ENCODE results near the gene LRIG2. TPM values are rescaled to one million over a fixed set of nuclear protein-coding genes. Genes with fewer than 3 reads are reported as not detected.

The LRIG2 gene
- total and polyA plus RNA-seq, 2 of the 4 experiments (the other 2 are of a cell fraction): 4.3 to 9.0 TPM

GRCh38 chr1:113091988-113092594 is 19.1 kb downstream of the LRIG2 start:
- Histone ChIP-seq H3K27ac (ENCODE audit: insufficient read depth, low read length) (peak overlapping the region; percentile 33; the same call in 1 of the 2 replicates), H2BK15ac (ENCODE audit: low read depth, low read length) (no peak overlapping the region), H2AK5ac (ENCODE audit: low read depth, low read length) (no peak overlapping the region), H3K14ac (replicated peaks; ENCODE audit: low read depth, low read length) (no peak overlapping the region), H3K4me3 (ENCODE audit: insufficient read depth, low read depth, low read length) (no peak overlapping the region), H3K9ac (ENCODE audit: low read depth, low read length) (no peak overlapping the region), H4K8ac (ENCODE audit: low read depth in 2 of 2, low read length in 2 of 2) (no peak overlapping the region), H2BK20ac (ENCODE audit: low read depth, low read length) (no peak overlapping the region), H4K91ac (ENCODE audit: insufficient read depth, low read depth, low read length) (no peak overlapping the region), H3K18ac (ENCODE audit: low read depth, low read length) (no peak overlapping the region), H2AFZ (replicated peaks; ENCODE audit: low read length, poor library complexity) (no peak overlapping the region), H3K4me1 (ENCODE audit: control insufficient read depth, insufficient read depth, low read length) (peaks cover 3% of the 10 kb centered on the region), H3K27me3 (ENCODE audit: control insufficient read depth, insufficient read depth, low read length) (no peaks in the 10 kb centered on the region), H3K4me2 (ENCODE audit: low read depth, low read length) (no peak overlapping the region), H4K20me1 (ENCODE audit: insufficient read depth, low read length) (peaks cover 18% of the 10 kb centered on the region; the same call in 1 of the 2 replicates), H4K5ac (ENCODE audit: low read depth, low read length) (no peak overlapping the region; the same call in 1 of the 2 replicates), H2AK9ac (replicated peaks; ENCODE audit: low read depth, low read length, poor library complexity) (no peak overlapping the region), H3K4ac (ENCODE audit: low read depth, low read length) (no peak overlapping the region), H2BK120ac (ENCODE audit: low read depth, low read length) (no peak overlapping the region), H3K23ac (ENCODE audit: low read depth, low read length) (peak overlapping the region; percentile 53; the same call in 1 of the 2 replicates), H3K36me3 (ENCODE audit: control insufficient read depth, insufficient read depth, low read length) (peaks cover 19% of the 10 kb centered on the region), H2BK5ac (ENCODE audit: low read depth, low read length, poor library complexity, severe bottlenecking) (no peak overlapping the region), H3K9me1 (ENCODE audit: insufficient read depth, low read length) (no peaks in the 10 kb centered on the region), H3K9me3 (ENCODE audit: control insufficient read depth, insufficient read depth, low read length) (no peaks in the 10 kb centered on the region), H3K79me1 (ENCODE audit: low read depth in 1 of 2, low read length in 2 of 2) (peaks cover 15 to 41% of the 10 kb centered on the region in 2 experiments), H3K56ac (ENCODE audit: extremely low read depth, insufficient read depth, low read length) (no peak overlapping the region)
- intact Hi-C loops (cut with micrococcal nuclease): no loop called here
- dilution Hi-C loops (cut with HindIII; ENCODE audit: low sequenced_read_pairs, unreplicated experiment): no loop called here
- no CpG with 5 or more reads among the region's 1 CpG for WGBS, 2 experiments (ENCODE audit: extremely low coverage in 2 of 2, insufficient read length in 1 of 2)
- BruUV-seq (replicated peaks): no TSS peak
- ChIA-PET POLR2A (ENCODE audit: unreplicated experiment) (no interaction called here), CTCF (no interaction called here)
- DNase-seq: peak; percentile 30
- TF ChIP-seq RAD21 (IDR thresholded peaks at IDR 0.05; ENCODE audit: low read length) (no peak), FOS (IDR thresholded peaks at IDR 0.05; ENCODE audit: low read depth, low read length) (no peak), SMC3 (IDR thresholded peaks at IDR 0.05; ENCODE audit: low read depth, low read length) (no peak), BHLHE40 (IDR thresholded peaks at IDR 0.05; ENCODE audit: low read depth, low read length) (no peak), NFE2L2 (IDR thresholded peaks at IDR 0.05; ENCODE audit: low read depth, low read length) (no peak), RCOR1 (IDR thresholded peaks at IDR 0.05; ENCODE audit: insufficient replicate concordance, low read length) (no peak)
- TF ChIP-seq, protein P1, sequence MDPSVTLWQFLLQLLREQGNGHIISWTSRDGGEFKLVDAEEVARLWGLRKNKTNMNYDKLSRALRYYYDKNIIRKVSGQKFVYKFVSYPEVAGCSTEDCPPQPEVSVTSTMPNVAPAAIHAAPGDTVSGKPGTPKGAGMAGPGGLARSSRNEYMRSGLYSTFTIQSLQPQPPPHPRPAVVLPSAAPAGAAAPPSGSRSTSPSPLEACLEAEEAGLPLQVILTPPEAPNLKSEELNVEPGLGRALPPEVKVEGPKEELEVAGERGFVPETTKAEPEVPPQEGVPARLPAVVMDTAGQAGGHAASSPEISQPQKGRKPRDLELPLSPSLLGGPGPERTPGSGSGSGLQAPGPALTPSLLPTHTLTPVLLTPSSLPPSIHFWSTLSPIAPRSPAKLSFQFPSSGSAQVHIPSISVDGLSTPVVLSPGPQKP (IDR thresholded peaks at IDR 0.05; ENCODE audit: borderline replicate concordance, low read depth, low read length): no peak
- in situ Hi-C loops (cut with MboI; ENCODE audit: low sequenced_read_pairs): no loop called here
- ATAC-seq (ENCODE audit: low read depth): peak; percentile 44

Measured in IMR-90 (cell line).